Subcutaneous preadipocyte (primary cell): ENCODE measurements around the gene HOXA2. TPM values are rescaled to one million over a fixed set of nuclear protein-coding genes. Genes with fewer than 3 reads are reported as not detected.

ENCODE experiments used
- small RNA-seq: library from RNA; depleted of rRNA; stranded (forward); fragments of <200 nt; gene quantifications from one replicate; pipeline ENCODE3, GENCODE V24; 2012
- total RNA-seq: library from RNA; depleted of rRNA; stranded (reverse); fragments of >200 nt; gene quantifications from 2 replicates; pipeline ENCODE4 v1.2.3, GENCODE V29; 2012

HOXA2 gene
- total RNA-seq = 0.39 and 0.73 TPM in 2 replicates

GRCh38 chr7:27102581-27103442 is at the start of gene HOXA2:
HOXA2 (minus strand) TSS chr7:27102683; CDS start chr7:27102500, 183 bp downstream.

GRCh38 chr7:27147199-27148030 is 44.9 kb upstream of the HOXA2 start, which contains the start of gene HOXA6:
HOXA6 (minus strand) TSS chr7:27147774; CDS start chr7:27147749, 25 bp downstream.

GRCh38 chr7:27143023-27143949 is 40.8 kb upstream of the HOXA2 start, which contains the start of gene HOXA5:
HOXA5 (minus strand) TSS chr7:27143681; CDS start chr7:27143607, 74 bp downstream.

GRCh38 chr7:27130540-27131389 is 28.3 kb upstream of the HOXA2 start, which contains the start of gene HOXA4:
HOXA4 (minus strand) TSS chr7:27130757; CDS start chr7:27130733, 24 bp downstream.

GRCh38 chr7:27095897-27096767 is 6.4 kb downstream of the HOXA2 start, which contains the start of gene HOXA1:
HOXA1 (minus strand) TSS chr7:27096000; CDS start chr7:27095912, 88 bp downstream.

Small RNAs within 50 kb of the gene (small RNA-seq; reads per million reads assigned to genes)
- not detected for gene AC004080.5
- gene RF01977 = not detected

Other genes starting within 250 kb of the HOXA2 start
- 21.7 and 25.4 TPM in 2 replicates for gene SKAP2, start 238.1 kb downstream of the HOXA2 start, total RNA-seq
- gene HOXA1, start 6.7 kb downstream of the HOXA2 start, total RNA-seq = 0.73 and 1.4 TPM in 2 replicates
- 1.4 and 1.5 TPM in 2 replicates for gene HOXA4, start 28.1 kb upstream of the HOXA2 start, total RNA-seq
- gene HOXA5, start 41.0 kb upstream of the HOXA2 start, total RNA-seq = 6.5 and 9.9 TPM in 2 replicates
- gene HOXA6, start 45.1 kb upstream of the HOXA2 start, total RNA-seq = 7.8 and 8.8 TPM in 2 replicates
- gene HOXA3, start 49.9 kb upstream of the HOXA2 start, total RNA-seq = 3.7 and 6.1 TPM in 2 replicates
- gene HOXA7, start 54.0 kb upstream of the HOXA2 start, total RNA-seq = 2.2 and 2.7 TPM in 2 replicates
- 8.8 and 15.2 TPM in 2 replicates for gene HOXA9, start 62.9 kb upstream of the HOXA2 start, total RNA-seq
- gene HOXA10, start 71.6 kb upstream of the HOXA2 start, total RNA-seq = 9.9 and 11.3 TPM in 2 replicates
- gene HOXA11, start 82.5 kb upstream of the HOXA2 start, total RNA-seq = 4.8 and 5.3 TPM in 2 replicates
- gene HOXA13, start 97.4 kb upstream of the HOXA2 start, total RNA-seq = 0.20 and 0.37 TPM in 2 replicates
- not detected in 2 replicates for gene EVX1, start 140.1 kb upstream of the HOXA2 start, total RNA-seq